ENCODE measurements around the gene EPB41L1. TPM values are rescaled to one million over a fixed set of nuclear protein-coding genes. Genes with fewer than 3 reads are reported as not detected.

EPB41L1 gene
- total RNA-seq, 1 experiment from 2014 or later, result 4.2 TPM

DNA sequence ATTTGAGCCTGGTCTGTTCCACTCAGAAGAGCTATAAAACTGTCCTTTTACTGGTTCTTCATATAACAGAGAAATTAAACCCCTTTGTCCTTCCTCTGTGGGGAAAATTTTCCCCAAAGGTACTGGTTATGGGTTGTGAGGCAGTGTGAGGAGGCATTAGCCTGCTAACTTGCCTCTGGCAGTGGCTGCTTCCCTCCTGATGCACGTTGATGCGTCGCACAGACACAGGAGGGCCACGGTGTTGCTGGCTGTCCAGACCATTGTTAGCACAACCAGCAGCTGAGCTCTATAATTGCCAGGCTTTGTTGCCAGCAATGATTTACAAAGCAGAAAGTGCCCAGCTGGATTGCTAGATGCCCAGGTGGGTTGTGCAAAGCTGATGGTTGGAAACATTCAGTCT is 91.9 kb downstream of the EPB41L1 start:
- Histone ChIP-seq H3K9me3 (replicated peaks) (no peaks in the 10 kb centered on the region), H3K36me3 (peaks cover 81% of the 10 kb centered on the region), H3K27ac (no peak overlapping the region), H3K4me1 (replicated peaks) (no peaks in the 10 kb centered on the region), H3K27me3 (replicated peaks) (no peaks in the 10 kb centered on the region), H3K4me3 (no peak overlapping the region)
- no peak for DNase-seq (ENCODE audit: low read depth in 1 of 2, low spot score in 2 of 2)

GRCh38 chr20:36248836-36249235 is 94.3 kb downstream of the EPB41L1 start:
- H3K36me3 ChIP-seq, result peaks cover 70% of the 10 kb centered on the region
- no peak overlapping the region for H3K4me3 ChIP-seq
- H3K27me3 ChIP-seq (replicated peaks), result no peaks in the 10 kb centered on the region
- no peak for DNase-seq (ENCODE audit: low read depth in 1 of 2, low spot score in 2 of 2)
- H3K9me3 ChIP-seq (replicated peaks), result no peaks in the 10 kb centered on the region
- H3K27ac ChIP-seq, result no peak overlapping the region
- H3K4me1 ChIP-seq (replicated peaks), result no peaks in the 10 kb centered on the region

- no peaks in the 10 kb centered on the region for H3K9me3 ChIP-seq (replicated peaks)
- H3K36me3 ChIP-seq, result peaks cover 70% of the 10 kb centered on the region
- H3K4me3 ChIP-seq, result no peak overlapping the region
- DNase-seq (ENCODE audit: low read depth in 1 of 2, low spot score in 2 of 2), result no peak
- no peaks in the 10 kb centered on the region for H3K27me3 ChIP-seq (replicated peaks)
- no peaks in the 10 kb centered on the region for H3K4me1 ChIP-seq (replicated peaks)
- no peak overlapping the region for H3K27ac ChIP-seq
Measured at GRCh38 chr20:36249450-36249849, 94.9 kb downstream of the EPB41L1 start.

- no peaks in the 10 kb centered on the region for H3K9me3 ChIP-seq (replicated peaks)
- H3K27me3 ChIP-seq (replicated peaks), result no peaks in the 10 kb centered on the region
- peaks cover 69% of the 10 kb centered on the region for H3K36me3 ChIP-seq
- H3K4me3 ChIP-seq, result no peak overlapping the region
- H3K27ac ChIP-seq, result no peak overlapping the region
- no peaks in the 10 kb centered on the region for H3K4me1 ChIP-seq (replicated peaks)
- no peak for DNase-seq (ENCODE audit: low read depth in 1 of 2, low spot score in 2 of 2)
Measured at GRCh38 chr20:36251426-36251825, 96.9 kb downstream of the EPB41L1 start.

DNA sequence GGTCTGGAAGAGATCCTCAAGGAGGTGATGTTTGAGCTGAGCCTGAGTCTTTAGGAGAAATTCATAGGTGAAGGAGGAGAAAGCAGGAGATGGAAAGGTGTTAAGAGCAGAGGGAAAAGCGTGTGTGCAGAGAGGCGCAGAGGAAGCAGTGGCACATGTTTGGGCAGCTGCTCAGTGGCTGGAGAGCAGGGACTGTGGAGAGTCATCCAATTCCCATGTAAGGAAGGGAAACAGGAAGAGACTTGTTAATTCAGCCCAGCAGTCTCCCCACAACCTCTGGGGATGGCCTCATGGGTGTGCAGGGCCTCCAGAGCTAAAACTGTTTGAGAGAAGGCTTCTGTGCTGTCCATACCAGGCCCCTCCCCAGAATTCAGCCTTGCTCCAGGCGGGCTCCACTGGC is 98.0 kb downstream of the EPB41L1 start:
- Histone ChIP-seq H3K4me1 (replicated peaks) (no peaks in the 10 kb centered on the region), H3K4me3 (no peak overlapping the region), H3K9me3 (replicated peaks) (no peaks in the 10 kb centered on the region), H3K27ac (no peak overlapping the region), H3K27me3 (replicated peaks) (no peaks in the 10 kb centered on the region), H3K36me3 (peaks cover 63% of the 10 kb centered on the region)
- DNase-seq (ENCODE audit: low read depth in 1 of 2, low spot score in 2 of 2), result no peak

DNA sequence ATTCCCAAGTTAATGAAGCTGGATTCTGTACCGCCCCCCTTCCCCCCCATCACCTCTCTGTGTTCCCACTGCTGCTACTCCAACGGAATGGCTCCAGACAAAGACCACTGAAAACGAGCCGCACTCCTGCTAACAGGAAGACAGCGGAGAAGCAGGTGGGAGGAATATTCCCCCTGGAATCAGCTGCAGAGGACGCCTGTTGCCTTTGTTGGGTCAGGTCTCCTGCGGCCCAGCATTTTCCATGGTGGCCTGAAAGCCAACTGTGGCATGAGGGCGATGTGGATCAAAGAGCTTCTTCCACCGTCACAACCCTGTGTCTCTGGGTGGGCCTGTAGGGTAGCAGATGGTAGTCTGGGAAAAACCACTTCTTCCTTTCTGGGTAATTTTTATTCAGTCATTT is 98.5 kb downstream of the EPB41L1 start:
- H3K4me3 ChIP-seq, result no peak overlapping the region
- no peak for DNase-seq (ENCODE audit: low read depth in 1 of 2, low spot score in 2 of 2)
- H3K27me3 ChIP-seq (replicated peaks), result no peaks in the 10 kb centered on the region
- H3K27ac ChIP-seq, result no peak overlapping the region
- no peaks in the 10 kb centered on the region for H3K4me1 ChIP-seq (replicated peaks)
- no peaks in the 10 kb centered on the region for H3K9me3 ChIP-seq (replicated peaks)
- peaks cover 63% of the 10 kb centered on the region for H3K36me3 ChIP-seq

- no peak overlapping the region for H3K4me3 ChIP-seq
- DNase-seq (ENCODE audit: low read depth in 1 of 2, low spot score in 2 of 2), result no peak
Measured at GRCh38 chr20:36254076-36254475, 99.5 kb downstream of the EPB41L1 start.

GRCh38 chr20:36255445-36255844 is 100.9 kb downstream of the EPB41L1 start:
- DNase-seq (ENCODE audit: low read depth in 1 of 2, low spot score in 2 of 2), result no peak
- Histone ChIP-seq H3K4me3 (no peak overlapping the region), H3K4me1 (replicated peaks) (no peaks in the 10 kb centered on the region), H3K36me3 (peaks cover 47% of the 10 kb centered on the region), H3K27ac (no peak overlapping the region), H3K9me3 (replicated peaks) (no peaks in the 10 kb centered on the region), H3K27me3 (replicated peaks) (no peaks in the 10 kb centered on the region)

More at GRCh38 chr20:36254076-36254475, 99.5 kb downstream of the EPB41L1 start:
- Histone ChIP-seq H3K9me3 (replicated peaks) (no peaks in the 10 kb centered on the region), H3K36me3 (peaks cover 59% of the 10 kb centered on the region), H3K27ac (no peak overlapping the region), H3K4me1 (replicated peaks) (no peaks in the 10 kb centered on the region), H3K27me3 (replicated peaks) (no peaks in the 10 kb centered on the region)

DNA sequence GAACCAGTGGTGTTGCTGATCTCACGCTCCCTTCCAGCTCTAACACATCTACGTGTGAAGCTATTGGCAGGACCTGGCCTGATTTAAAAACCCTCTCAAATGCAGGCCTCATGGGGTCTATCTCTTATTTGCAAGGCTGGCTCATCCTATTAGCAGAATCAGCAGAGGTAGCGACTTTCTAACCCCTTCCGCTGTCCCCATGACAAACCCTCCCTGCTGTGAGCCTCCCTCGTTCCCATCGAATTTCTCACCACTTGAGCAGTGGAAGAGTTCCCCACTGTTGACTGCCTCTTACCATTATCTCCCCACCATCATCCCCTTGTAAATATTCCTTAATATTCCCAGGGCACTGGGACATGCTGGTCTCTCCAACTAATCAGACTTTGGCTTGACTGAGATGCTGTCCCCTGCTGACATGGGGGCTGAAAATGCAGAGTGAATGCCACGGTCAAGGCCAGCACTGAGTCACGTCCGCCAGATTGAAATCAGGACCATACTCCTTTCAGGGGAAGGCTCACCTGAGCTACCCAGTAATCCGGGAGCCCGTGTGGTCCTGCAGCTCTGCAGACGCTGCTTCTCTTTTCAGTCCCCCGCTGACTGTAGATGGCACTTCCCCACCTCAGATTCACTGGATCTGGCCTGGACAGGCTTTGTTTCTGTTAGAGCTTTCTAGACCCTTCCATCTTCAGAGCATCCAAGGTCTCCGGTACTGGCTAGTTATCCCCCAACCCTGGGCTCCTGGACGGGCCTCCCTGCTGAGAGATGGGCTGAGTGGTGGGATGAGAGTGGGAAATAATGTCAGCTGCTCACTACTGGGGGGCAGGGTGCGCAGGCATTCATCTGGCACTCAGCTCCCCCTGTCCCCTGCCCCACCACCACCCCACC is 104.9 kb downstream of the EPB41L1 start:
- H3K4me3 ChIP-seq, result no peak overlapping the region
- H3K4me1 ChIP-seq (replicated peaks), result no peaks in the 10 kb centered on the region
- H3K27ac ChIP-seq, result no peak overlapping the region
- no peaks in the 10 kb centered on the region; the same call in 1 of the 2 replicates for H3K27me3 ChIP-seq (replicated peaks)
- peaks cover 29% of the 10 kb centered on the region for H3K36me3 ChIP-seq
- H3K9me3 ChIP-seq (replicated peaks), result no peaks in the 10 kb centered on the region
- no peak for DNase-seq (ENCODE audit: low read depth in 1 of 2, low spot score in 2 of 2)

DNA sequence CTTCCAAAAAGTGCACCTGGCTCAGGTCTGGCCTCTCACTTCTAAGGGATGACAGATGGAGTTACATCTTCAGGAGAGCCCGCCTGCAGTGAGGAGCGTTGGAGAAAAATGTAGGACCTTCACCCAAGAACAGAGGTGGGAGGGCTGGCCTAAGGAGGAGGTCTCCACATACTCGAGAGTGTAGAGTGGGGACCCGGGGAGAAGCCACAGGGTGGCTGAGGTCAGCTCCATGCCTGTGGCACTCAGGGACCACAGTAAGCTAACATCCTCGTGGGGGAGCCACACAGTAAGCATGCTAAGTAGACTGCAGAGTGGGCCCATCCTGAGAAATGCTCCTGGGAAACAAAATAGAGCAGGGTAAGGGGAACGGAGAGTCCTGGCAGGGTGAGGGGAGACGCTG is 105.8 kb downstream of the EPB41L1 start:
- no peak overlapping the region for H3K4me3 ChIP-seq
- H3K4me1 ChIP-seq (replicated peaks), result no peaks in the 10 kb centered on the region

GRCh38 chr20:36261389-36262105 is 107.0 kb downstream of the EPB41L1 start:
- DNase-seq (ENCODE audit: low read depth in 1 of 2, low spot score in 2 of 2), result no peak
- Histone ChIP-seq H3K4me3 (no peak overlapping the region), H3K27me3 (replicated peaks) (no peaks in the 10 kb centered on the region; the same call in 1 of the 2 replicates), H3K9me3 (replicated peaks) (no peaks in the 10 kb centered on the region), H3K4me1 (replicated peaks) (no peaks in the 10 kb centered on the region), H3K27ac (no peak overlapping the region), H3K36me3 (peaks cover 9% of the 10 kb centered on the region)

More for the DNA sequence above, 105.8 kb downstream of the EPB41L1 start:
- DNase-seq (ENCODE audit: low read depth in 1 of 2, low spot score in 2 of 2), result no peak
- Histone ChIP-seq H3K9me3 (replicated peaks) (no peaks in the 10 kb centered on the region), H3K27ac (no peak overlapping the region), H3K27me3 (replicated peaks) (no peaks in the 10 kb centered on the region; the same call in 1 of the 2 replicates), H3K36me3 (peaks cover 22% of the 10 kb centered on the region)

DNA sequence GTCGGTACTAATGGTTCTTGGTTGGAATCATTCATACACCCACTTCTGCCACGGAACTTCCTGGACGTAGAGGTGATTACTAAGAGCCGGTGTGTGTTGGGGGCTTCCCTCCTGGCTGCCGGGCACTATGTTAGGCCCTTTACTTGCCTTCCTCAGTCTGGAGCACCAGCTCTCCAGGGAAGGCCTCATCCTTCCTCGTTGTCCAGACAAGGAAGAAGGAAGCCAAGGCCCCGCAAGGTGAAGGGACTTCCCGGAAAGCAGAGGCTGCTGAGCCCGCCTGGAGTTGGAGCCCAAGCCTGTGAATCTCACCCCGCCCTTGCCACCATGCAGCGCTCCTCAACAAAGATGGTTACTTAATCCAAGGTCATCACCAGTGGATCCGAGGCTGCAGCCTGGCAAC is 107.9 kb downstream of the EPB41L1 start:
- Histone ChIP-seq H3K27ac (no peak overlapping the region), H3K36me3 (peaks cover 5% of the 10 kb centered on the region; the same call in 1 of the 2 replicates), H3K4me1 (replicated peaks) (no peaks in the 10 kb centered on the region), H3K4me3 (no peak overlapping the region), H3K27me3 (replicated peaks) (no peaks in the 10 kb centered on the region; the same call in 1 of the 2 replicates), H3K9me3 (replicated peaks) (no peaks in the 10 kb centered on the region)
- no peak for DNase-seq (ENCODE audit: low read depth in 1 of 2, low spot score in 2 of 2)

- Histone ChIP-seq H3K4me3 (no peak overlapping the region), H3K36me3 (no peaks in the 10 kb centered on the region), H3K27me3 (replicated peaks) (no peaks in the 10 kb centered on the region; the same call in 1 of the 2 replicates), H3K27ac (no peak overlapping the region), H3K9me3 (replicated peaks) (no peaks in the 10 kb centered on the region), H3K4me1 (replicated peaks) (no peaks in the 10 kb centered on the region)
- no peak for DNase-seq (ENCODE audit: low read depth in 1 of 2, low spot score in 2 of 2)
Measured at GRCh38 chr20:36264426-36265246, 110.1 kb downstream of the EPB41L1 start.

Measured in SJSA1 (cell line).